Left ventricle myocardium inferior (tissue), 1 donor: ENCODE results near the gene PAQR7. TPM values are rescaled to one million over a fixed set of nuclear protein-coding genes. Genes with fewer than 3 reads are reported as not detected.

Experiments used
- DNase-seq: peaks from one replicate; pipeline ENCODE4 v3.0.0-alpha.2; 2020
- H3K27ac ChIP-seq: fragments of 200-600 bp; replicated peaks from 2 replicates; pipeline ENCODE4 v1.8.0; 2021
- H3K27me3 ChIP-seq: fragments of 200-600 bp; 2 replicates; pipeline ENCODE4 v1.8.0; 2021; ENCODE audit warnings: low read depth
- H3K36me3 ChIP-seq: fragments of 200-600 bp; 2 replicates; pipeline ENCODE4 v1.8.0; 2021
- H3K4me1 ChIP-seq: fragments of 200-600 bp; 2 replicates; pipeline ENCODE4 v1.8.0; 2021
- H3K4me3 ChIP-seq: fragments of 200-600 bp; 2 replicates; pipeline ENCODE4 v1.8.0; 2021; ENCODE audit warnings: mild to moderate bottlenecking, moderate library complexity
- H3K9me3 ChIP-seq: fragments of 200-600 bp; replicated peaks from 2 replicates; pipeline ENCODE4 v1.8.0; 2021
- intact Hi-C: fragments of 100-400 bp; cut with micrococcal nuclease; formaldehyde crosslinking; loops from one replicate; pipeline ENCODE4 v1.11.0; 2022
- total RNA-seq: library from RNA; stranded (reverse); fragmentation: NEBNext Ultra II Directional; extraction: Animal tissue kit (Norgen Biotek cat#: 25700); gene quantifications from one replicate; pipeline ENCODE4 v1.2.1, GENCODE V29; 2021
- TF ChIP-seq, protein P1 (sequence below): fragments of 200-600 bp; IDR thresholded peaks from 2 replicates; pipeline ENCODE4 v1.8.0; 2021; ENCODE audit warnings: antibody characterized with exemption, mild to moderate bottlenecking, borderline replicate concordance
- donor health status: DM: no; HTN: yes; CAD: no; lungs with severe emphysema.

The PAQR7 gene
- total RNA-seq, 1 donor from 2014 or later, result 1.9 TPM

DNA sequence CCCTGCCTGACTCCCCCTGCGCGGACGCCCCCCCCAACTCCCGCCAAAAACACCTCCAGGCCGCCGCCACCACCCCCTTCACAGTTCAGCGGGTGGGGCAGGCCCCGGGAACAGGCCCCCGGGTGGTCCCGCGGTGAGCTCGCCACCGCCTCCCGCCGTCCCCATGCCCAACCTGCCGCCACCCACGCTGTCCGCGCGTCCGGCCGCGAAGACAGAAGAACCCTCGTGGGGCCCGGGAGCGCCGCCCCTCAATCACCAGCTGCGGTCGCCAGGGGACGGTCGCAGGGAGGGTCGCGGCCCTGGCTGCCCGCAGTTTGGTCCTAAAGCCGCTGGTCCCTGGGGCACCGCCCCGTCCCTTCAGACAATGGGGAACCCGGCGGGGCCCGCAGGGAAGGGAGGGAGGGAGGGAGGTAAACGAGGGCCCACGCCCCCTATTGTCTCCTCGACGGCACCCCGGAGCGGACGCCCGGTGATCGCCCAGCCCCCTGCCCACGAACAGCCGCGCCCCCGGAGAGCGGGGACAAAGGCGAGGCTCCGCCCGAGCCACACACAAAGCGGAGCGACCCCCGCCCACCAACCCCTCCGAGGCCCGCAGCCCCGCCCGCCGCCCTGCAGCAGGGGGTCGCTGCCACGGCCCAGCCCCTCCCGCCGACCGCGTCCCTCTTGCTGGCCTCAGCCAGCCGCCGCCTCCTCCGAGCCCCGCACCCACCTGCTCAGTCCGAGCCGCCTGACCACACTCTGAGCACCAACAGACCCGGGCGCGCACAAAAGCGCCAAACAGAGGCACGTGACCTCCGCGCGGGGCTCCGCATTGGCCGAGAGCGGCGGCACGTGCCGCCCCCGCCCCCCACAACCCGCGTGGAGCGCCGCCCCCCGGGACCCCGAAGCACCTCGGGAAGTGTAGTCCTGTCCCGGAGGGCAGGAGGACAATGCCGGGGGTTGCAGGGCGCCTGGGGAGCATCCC, 30.5 kb upstream of the PAQR7 start, which contains the start of gene STMN1:
Gene STMN1 (minus strand): TSS at position 740 of the 964 bp plus-strand sequence. CDS start 1,743 bp downstream, outside the sequence.
- intact Hi-C loops, result no loop called here
- peak within 1 kb of the TSS; percentile 75 for H3K27ac ChIP-seq
- no peaks in the 10 kb centered on the region for H3K27me3 ChIP-seq
- no peaks in the 10 kb centered on the region for H3K9me3 ChIP-seq
- TF ChIP-seq, protein P1, sequence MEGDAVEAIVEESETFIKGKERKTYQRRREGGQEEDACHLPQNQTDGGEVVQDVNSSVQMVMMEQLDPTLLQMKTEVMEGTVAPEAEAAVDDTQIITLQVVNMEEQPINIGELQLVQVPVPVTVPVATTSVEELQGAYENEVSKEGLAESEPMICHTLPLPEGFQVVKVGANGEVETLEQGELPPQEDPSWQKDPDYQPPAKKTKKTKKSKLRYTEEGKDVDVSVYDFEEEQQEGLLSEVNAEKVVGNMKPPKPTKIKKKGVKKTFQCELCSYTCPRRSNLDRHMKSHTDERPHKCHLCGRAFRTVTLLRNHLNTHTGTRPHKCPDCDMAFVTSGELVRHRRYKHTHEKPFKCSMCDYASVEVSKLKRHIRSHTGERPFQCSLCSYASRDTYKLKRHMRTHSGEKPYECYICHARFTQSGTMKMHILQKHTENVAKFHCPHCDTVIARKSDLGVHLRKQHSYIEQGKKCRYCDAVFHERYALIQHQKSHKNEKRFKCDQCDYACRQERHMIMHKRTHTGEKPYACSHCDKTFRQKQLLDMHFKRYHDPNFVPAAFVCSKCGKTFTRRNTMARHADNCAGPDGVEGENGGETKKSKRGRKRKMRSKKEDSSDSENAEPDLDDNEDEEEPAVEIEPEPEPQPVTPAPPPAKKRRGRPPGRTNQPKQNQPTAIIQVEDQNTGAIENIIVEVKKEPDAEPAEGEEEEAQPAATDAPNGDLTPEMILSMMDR, result no peak
- peak within 1 kb of the TSS; percentile 88 for H3K4me3 ChIP-seq
- peaks cover 34% of the 10 kb centered on the region for H3K4me1 ChIP-seq
- H3K36me3 ChIP-seq, result peaks cover 5% of the 10 kb centered on the region
- peak; percentile 90 for DNase-seq

DNA sequence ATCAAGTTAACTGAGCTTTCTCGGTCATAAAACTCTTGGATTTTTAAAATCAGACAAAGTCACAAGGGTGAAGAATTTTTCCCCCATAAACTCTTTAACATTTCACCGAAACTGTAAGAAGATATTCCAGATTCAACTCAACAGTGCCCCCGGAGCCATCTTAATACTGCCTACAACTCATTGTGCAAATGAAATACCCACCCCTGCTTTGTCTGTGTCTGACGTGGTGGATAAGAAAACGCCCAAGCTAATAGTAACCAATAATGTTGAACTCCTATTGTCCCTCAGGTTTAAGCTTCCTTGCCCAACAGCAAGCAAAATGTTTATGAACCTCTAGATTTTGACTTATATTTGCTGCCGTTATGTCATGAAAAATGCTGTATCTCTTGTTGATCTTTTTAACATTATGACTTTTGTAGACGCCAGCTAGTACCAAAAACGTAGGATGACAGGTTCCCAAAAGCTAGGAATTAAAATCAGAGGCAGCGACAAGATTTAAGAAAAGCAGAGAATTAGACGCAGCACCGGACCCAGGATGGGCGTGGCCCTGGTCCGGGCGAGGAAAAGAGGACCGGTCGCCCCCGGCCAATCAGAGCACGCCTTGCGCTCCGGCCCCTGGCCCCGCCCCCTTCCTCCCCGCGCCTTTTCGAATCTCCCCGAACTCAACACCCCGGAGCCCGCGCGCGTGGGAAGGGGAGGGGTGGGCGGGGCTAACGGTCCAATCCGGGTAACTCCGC, 29.6 kb upstream of the PAQR7 start:
- H3K4me1 ChIP-seq, result peaks cover 34% of the 10 kb centered on the region
- peaks cover 5% of the 10 kb centered on the region for H3K36me3 ChIP-seq
- H3K9me3 ChIP-seq, result no peaks in the 10 kb centered on the region
- H3K27me3 ChIP-seq, result no peaks in the 10 kb centered on the region
- peak overlapping the region; percentile 75 for H3K27ac ChIP-seq
- intact Hi-C loops, result no loop called here
- DNase-seq, result peak; percentile 96
- peak overlapping the region; percentile 88 for H3K4me3 ChIP-seq
- TF ChIP-seq, protein P1, result peak; percentile 7

DNA sequence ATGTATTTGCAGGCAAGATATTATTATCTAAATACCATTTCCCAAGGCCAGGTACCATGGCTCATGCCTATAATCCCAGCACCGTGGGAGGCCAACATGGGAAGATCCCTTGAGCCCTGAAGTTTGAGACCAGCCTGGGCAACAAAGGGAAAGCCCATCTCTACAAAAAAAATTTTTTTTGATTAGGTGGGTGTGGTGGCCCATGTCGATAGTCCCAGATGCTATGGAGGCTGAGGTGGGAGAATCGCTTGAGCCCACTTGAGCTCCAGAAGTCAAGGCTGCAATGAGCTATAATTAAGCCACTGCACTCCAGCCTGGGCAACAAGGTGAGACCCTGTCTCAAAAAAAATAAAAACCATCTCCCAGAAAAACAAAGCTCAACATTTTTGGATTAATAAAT, 28.5 kb upstream of the PAQR7 start:
- no peak overlapping the region for H3K27ac ChIP-seq
- intact Hi-C loops, result no loop called here
- H3K4me1 ChIP-seq, result peaks cover 34% of the 10 kb centered on the region
- TF ChIP-seq, protein P1, result no peak
- no peak for DNase-seq
- H3K36me3 ChIP-seq, result peaks cover 8% of the 10 kb centered on the region
- H3K9me3 ChIP-seq, result no peaks in the 10 kb centered on the region
- H3K27me3 ChIP-seq, result no peaks in the 10 kb centered on the region
- no peak overlapping the region for H3K4me3 ChIP-seq

DNA sequence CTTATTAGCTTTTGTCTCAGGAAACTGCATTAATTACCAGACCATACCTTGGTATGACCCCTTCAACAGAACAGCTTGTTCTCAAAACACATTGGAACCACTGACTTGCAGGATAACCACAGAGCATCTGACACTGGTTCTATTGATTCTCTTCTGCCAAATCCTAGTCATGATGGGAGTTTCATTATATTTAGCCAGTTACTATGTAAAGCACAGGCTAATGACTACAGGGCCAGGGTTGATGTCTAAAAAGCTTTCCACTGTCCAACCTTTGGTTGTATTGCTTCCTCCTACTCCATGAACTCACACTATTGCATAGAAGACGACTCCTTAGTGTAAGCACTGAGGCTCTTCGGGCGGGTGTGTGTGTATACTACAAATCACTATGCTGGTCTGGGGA, 27.0 kb upstream of the PAQR7 start:
- Histone ChIP-seq H3K36me3 (peaks cover 13% of the 10 kb centered on the region), H3K27me3 (no peaks in the 10 kb centered on the region)
- intact Hi-C loops, result no loop called here

DNA sequence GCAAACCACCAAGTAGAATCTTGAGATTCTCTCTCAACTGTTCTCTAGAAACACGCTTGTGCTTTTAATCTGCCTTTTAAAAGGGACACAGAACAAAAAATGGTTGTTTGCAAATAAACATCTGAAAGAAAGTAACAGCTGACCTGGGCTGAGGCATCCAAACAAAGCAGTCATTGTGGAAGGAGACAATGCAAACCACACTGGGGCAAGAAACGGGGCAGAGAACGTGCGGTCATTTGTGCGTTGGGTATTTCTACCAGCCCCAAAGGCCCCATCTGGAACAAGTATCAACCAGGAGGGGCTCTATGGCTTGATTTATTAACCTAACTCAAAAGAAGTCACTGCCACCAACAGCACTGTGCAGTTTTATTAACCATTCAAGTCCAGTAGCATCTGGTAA, 24.7 kb upstream of the PAQR7 start:
- DNase-seq, result no peak
- intact Hi-C loops, result no loop called here
- TF ChIP-seq, protein P1, result no peak
- Histone ChIP-seq H3K4me3 (no peak overlapping the region), H3K27me3 (no peaks in the 10 kb centered on the region), H3K27ac (no peak overlapping the region), H3K36me3 (peaks cover 13% of the 10 kb centered on the region), H3K4me1 (peaks cover 20% of the 10 kb centered on the region), H3K9me3 (no peaks in the 10 kb centered on the region)

More for the DNA sequence above, 27.0 kb upstream of the PAQR7 start:
- Histone ChIP-seq H3K27ac (no peak overlapping the region), H3K4me3 (no peak overlapping the region), H3K9me3 (no peaks in the 10 kb centered on the region), H3K4me1 (peaks cover 34% of the 10 kb centered on the region)
- TF ChIP-seq, protein P1, result no peak
- DNase-seq, result no peak
